ENCODE results near the gene YWHAH.

DNA sequence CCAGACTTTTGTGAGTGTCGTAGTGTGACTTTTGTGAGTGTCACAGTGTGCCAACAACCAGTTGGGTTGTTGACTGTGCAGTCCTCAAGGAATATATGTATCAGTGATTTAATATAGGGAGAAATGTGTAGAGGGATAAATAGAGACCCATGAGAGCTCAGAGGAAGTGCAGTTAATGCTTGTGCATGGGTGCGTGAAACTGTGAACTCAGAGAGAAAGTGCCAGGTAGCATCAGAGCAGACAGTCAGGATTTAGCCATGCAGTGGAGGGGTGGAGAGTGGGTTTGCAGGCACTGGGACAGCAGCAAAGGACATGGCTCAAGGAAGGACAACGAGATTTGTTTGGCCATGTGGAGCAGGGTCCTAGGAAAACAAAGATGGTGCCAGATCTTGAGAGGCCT, 33.6 kb downstream of the YWHAH start:
- TF ChIP-seq, protein P1, sequence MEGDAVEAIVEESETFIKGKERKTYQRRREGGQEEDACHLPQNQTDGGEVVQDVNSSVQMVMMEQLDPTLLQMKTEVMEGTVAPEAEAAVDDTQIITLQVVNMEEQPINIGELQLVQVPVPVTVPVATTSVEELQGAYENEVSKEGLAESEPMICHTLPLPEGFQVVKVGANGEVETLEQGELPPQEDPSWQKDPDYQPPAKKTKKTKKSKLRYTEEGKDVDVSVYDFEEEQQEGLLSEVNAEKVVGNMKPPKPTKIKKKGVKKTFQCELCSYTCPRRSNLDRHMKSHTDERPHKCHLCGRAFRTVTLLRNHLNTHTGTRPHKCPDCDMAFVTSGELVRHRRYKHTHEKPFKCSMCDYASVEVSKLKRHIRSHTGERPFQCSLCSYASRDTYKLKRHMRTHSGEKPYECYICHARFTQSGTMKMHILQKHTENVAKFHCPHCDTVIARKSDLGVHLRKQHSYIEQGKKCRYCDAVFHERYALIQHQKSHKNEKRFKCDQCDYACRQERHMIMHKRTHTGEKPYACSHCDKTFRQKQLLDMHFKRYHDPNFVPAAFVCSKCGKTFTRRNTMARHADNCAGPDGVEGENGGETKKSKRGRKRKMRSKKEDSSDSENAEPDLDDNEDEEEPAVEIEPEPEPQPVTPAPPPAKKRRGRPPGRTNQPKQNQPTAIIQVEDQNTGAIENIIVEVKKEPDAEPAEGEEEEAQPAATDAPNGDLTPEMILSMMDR (IDR thresholded peaks at IDR 0.05): no peak
- no peak for TF ChIP-seq POLR2A (IDR thresholded peaks at IDR 0.05)

Data from body of pancreas (tissue), 4 donors.